Activated naive CD8-positive, alpha-beta T cell (primary cell): ENCODE results near the gene FMNL2.

Experiments used
- H3K27ac Mint-ChIP-seq: one replicate; pipeline ENCODE4 v1.8.0; 2021; ENCODE audit warnings: mixed read lengths
- H3K27me3 Mint-ChIP-seq: one replicate; pipeline ENCODE4 v1.8.0; 2021; ENCODE audit warnings: mixed read lengths
- H3K36me3 Mint-ChIP-seq: one replicate; pipeline ENCODE4 v1.8.0; 2021; ENCODE audit warnings: mixed read lengths
- H3K4me1 Mint-ChIP-seq: one replicate; pipeline ENCODE4 v1.8.0; 2021; ENCODE audit warnings: low read depth, mixed read lengths
- H3K4me3 Mint-ChIP-seq: one replicate; pipeline ENCODE4 v1.8.0; 2021; ENCODE audit warnings: mild to moderate bottlenecking, mixed read lengths
- H3K9me3 Mint-ChIP-seq: one replicate; pipeline ENCODE4 v1.8.0; 2021; ENCODE audit warnings: low read depth, mixed read lengths

Gene FMNL2

DNA sequence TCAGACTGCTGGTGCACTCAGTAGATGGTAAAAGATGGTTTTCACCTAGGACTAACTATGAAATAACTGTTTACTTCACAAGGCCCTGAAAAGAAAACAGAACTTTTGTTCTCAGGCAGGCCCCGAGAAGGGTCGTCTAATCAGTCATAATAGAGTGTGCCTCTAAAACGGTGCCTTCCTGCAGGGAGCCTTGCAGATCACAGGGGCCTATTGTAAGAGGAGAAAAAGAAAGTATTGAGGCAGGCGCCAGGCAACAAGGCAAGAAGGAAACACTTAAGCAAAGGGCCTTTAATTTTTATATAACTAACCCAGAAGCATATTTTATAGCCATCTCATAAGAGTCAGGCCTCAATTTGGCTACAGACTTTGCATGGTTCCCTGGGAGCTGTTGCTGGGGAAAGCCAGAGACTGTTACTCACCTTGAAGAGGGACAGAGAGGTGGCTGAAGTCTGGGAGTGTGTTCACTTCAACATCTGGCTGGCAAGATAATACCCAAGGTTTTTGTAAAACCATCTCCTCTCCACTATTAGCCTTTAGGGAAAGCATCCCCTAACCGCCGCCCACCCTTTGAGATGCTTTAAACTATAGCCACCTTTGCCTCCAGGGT is 265.2 kb downstream of the FMNL2 start:
- no peak overlapping the region for H3K27ac Mint-ChIP-seq

DNA sequence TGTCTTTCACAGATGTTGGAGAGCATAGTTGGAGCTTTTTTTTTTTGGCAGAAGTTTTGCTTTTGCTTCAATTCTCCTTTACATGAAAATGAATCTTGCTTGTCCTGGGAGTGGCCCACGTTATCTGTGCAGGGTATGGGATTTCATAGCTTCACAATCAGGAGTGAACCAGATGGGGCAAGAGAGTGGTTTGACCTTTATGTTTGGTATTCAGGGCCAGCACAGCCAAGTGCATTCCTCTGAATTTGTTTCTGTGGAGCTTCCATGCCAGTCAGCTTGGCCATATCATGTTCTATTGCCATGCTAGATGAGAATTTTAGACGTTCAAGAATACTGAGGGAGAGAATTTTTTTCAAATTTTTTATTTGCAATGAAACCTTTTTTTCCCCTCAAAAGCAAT is 265.7 kb downstream of the FMNL2 start:
- no peak overlapping the region for H3K27ac Mint-ChIP-seq
- no peaks in the 10 kb centered on the region for H3K36me3 Mint-ChIP-seq
- no peaks in the 10 kb centered on the region for H3K4me1 Mint-ChIP-seq
- H3K27me3 Mint-ChIP-seq = no peaks in the 10 kb centered on the region
- no peaks in the 10 kb centered on the region for H3K9me3 Mint-ChIP-seq
- H3K4me3 Mint-ChIP-seq = no peak overlapping the region

More for the DNA sequence above, 265.2 kb downstream of the FMNL2 start:
- H3K36me3 Mint-ChIP-seq = no peaks in the 10 kb centered on the region
- no peaks in the 10 kb centered on the region for H3K9me3 Mint-ChIP-seq
- no peak overlapping the region for H3K4me3 Mint-ChIP-seq
- no peaks in the 10 kb centered on the region for H3K4me1 Mint-ChIP-seq
- H3K27me3 Mint-ChIP-seq = no peaks in the 10 kb centered on the region

DNA sequence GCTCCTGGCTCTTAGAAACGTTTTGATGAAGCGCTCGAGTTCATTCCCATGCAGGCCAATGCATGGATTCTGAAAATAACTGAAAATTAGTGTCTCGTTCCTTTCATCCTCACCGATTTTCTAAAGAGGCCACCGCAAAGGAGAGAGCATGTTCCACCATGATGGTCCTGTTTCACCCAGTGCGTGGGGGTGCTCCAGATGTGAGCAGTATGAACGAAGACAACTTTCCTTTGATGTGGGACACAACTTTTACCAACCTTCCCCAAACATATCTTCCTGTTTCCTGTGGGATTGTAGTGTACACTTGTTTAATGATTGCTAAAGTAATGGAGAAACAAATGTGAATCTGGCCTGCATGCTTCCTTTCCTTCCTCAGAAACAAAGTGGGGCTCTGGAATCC is 267.8 kb downstream of the FMNL2 start:
- H3K27ac Mint-ChIP-seq = no peak overlapping the region
- no peak overlapping the region for H3K4me3 Mint-ChIP-seq
- H3K27me3 Mint-ChIP-seq = no peaks in the 10 kb centered on the region
- H3K9me3 Mint-ChIP-seq = no peaks in the 10 kb centered on the region
- H3K36me3 Mint-ChIP-seq = no peaks in the 10 kb centered on the region
- no peaks in the 10 kb centered on the region for H3K4me1 Mint-ChIP-seq

DNA sequence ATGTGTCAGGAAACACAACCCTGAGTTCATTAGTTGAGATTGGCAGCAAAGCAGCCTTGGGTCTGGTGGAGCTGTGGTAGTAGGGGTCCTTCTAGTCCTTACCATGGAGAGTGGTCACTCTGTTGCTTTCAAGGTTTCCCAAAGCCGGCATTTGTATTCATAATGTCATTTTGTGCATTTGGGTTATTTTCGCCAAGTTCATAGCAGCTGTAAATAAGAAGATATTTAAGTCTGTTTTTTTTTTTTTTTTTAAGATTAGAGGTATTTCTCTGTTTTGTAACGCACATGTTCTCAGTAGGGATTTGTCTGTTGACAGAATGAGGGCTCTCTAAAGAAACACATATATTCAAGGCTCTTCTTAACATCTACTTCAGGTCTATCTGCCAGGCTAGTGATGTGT is 268.2 kb downstream of the FMNL2 start:
- H3K4me3 Mint-ChIP-seq = no peak overlapping the region
- H3K27me3 Mint-ChIP-seq = no peaks in the 10 kb centered on the region
- H3K9me3 Mint-ChIP-seq = no peaks in the 10 kb centered on the region
- no peaks in the 10 kb centered on the region for H3K36me3 Mint-ChIP-seq
- H3K27ac Mint-ChIP-seq = no peak overlapping the region
- H3K4me1 Mint-ChIP-seq = no peaks in the 10 kb centered on the region

DNA sequence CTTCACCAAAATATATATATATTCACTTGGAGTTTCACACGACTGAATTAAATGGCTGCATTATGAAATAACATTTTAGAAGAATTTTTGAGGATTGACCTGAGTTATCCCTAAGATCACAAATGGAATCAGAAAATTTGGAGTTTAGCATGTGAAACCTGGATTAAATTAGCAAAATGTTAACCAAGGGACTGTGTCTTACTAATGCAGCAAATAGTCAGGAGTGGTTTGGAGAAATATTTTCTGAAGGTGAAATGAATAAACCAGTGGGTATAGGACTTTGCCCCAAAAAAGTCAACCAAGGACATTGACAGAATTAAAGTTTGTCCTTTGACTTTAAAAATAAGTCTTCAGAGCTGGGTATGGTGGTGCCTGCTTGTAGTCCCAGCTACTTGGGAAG is 271.1 kb downstream of the FMNL2 start:
- Mint-ChIP-seq H3K9me3 (no peaks in the 10 kb centered on the region), H3K36me3 (no peaks in the 10 kb centered on the region), H3K27ac (no peak overlapping the region), H3K4me3 (no peak overlapping the region), H3K4me1 (no peaks in the 10 kb centered on the region), H3K27me3 (peaks cover 1% of the 10 kb centered on the region)

DNA sequence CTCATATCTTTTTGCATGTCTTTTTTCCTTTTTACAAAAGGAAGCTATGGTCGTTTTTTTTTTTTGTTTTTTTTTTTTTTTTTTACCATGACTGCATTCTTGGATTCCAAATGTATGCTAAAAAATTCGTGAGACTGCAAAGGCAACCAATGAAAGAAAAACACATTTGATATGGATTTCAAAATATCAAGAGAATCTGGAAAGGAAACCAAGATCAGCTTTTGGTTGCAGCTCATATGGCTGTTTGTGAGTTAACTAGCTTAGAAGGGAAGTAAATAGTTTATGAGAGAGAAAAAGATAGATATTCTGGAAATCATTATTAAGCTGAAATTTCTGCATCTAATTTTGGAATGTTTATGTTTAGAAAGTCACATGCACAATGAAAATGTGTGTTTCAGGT is 272.0 kb downstream of the FMNL2 start:
- no peak overlapping the region for H3K4me3 Mint-ChIP-seq
- peaks cover 1% of the 10 kb centered on the region for H3K27me3 Mint-ChIP-seq
- H3K27ac Mint-ChIP-seq = no peak overlapping the region
- peaks cover 5% of the 10 kb centered on the region for H3K4me1 Mint-ChIP-seq
- H3K9me3 Mint-ChIP-seq = no peaks in the 10 kb centered on the region
- H3K36me3 Mint-ChIP-seq = no peaks in the 10 kb centered on the region

DNA sequence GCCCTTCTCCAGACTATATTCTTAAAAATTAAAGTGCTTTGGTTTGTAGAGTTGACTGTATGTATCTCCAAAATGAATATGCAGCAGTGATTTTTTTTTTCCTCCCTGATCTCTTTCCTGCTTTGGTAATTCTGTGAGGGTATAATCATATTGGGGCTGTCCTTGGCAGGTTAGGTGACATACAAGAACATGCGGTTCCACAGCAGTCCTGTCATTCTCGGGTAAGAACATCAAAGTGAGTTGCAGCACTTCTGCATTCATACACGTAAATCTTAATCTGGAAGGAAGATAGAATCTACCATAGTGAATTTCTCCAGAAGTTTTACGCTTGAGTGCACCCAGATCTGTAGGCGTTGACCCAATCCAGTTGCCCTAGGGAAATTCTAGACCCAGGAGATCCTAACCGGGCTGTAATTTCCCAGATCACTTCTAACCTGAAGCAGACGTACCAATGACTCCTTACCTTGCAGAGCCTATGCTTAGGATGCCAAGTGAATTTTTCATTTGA is 272.9 kb downstream of the FMNL2 start:
- Mint-ChIP-seq H3K36me3 (no peaks in the 10 kb centered on the region), H3K9me3 (no peaks in the 10 kb centered on the region), H3K27ac (no peak overlapping the region), H3K4me3 (no peak overlapping the region), H3K4me1 (peaks cover 5% of the 10 kb centered on the region), H3K27me3 (peaks cover 1% of the 10 kb centered on the region)

DNA sequence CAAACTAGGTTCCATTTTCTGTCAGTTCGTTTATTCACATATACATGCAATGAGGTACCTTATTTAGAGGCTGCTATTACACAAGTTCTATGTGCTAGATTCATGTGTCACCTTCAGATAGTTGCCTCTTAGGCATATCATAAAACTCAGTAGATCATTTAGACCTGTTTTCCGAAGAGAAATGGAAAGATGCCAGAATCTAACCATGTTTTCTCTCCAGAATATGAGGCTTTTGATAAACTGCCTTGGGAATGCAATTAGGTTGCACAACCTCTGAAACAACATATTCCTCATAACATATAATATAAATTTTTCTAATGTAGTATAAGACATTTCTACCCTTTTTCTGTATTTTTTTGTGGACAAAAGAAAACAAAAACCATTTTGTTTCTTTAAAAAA is 274.2 kb downstream of the FMNL2 start:
- no peak overlapping the region for H3K4me3 Mint-ChIP-seq
- no peak overlapping the region for H3K27ac Mint-ChIP-seq
- H3K9me3 Mint-ChIP-seq = no peaks in the 10 kb centered on the region
- H3K4me1 Mint-ChIP-seq = peaks cover 5% of the 10 kb centered on the region
- H3K36me3 Mint-ChIP-seq = no peaks in the 10 kb centered on the region
- H3K27me3 Mint-ChIP-seq = peaks cover 1% of the 10 kb centered on the region

DNA sequence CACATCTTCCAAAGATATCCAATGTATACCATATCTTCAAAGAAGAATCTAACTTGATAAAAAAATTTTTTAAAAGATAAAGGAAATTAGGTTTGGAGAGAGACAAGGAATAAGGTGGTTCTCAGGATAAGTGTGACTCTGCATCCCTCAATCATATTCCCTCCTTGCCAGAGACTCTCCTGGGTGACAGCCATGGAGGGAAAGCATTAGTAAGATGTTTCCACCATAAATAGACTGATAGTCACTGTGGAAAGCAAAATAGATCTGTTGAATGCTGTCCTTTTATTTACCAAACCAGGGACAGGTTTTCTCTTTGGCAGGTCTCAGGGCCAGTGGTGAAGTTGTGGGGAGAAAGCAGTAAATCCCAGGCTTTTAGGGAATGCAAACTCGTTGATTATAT is 274.7 kb downstream of the FMNL2 start:
- H3K27ac Mint-ChIP-seq = no peak overlapping the region
- H3K4me1 Mint-ChIP-seq = peaks cover 5% of the 10 kb centered on the region
- H3K9me3 Mint-ChIP-seq = no peaks in the 10 kb centered on the region
- no peak overlapping the region for H3K4me3 Mint-ChIP-seq
- peaks cover 1% of the 10 kb centered on the region for H3K27me3 Mint-ChIP-seq
- H3K36me3 Mint-ChIP-seq = no peaks in the 10 kb centered on the region

DNA sequence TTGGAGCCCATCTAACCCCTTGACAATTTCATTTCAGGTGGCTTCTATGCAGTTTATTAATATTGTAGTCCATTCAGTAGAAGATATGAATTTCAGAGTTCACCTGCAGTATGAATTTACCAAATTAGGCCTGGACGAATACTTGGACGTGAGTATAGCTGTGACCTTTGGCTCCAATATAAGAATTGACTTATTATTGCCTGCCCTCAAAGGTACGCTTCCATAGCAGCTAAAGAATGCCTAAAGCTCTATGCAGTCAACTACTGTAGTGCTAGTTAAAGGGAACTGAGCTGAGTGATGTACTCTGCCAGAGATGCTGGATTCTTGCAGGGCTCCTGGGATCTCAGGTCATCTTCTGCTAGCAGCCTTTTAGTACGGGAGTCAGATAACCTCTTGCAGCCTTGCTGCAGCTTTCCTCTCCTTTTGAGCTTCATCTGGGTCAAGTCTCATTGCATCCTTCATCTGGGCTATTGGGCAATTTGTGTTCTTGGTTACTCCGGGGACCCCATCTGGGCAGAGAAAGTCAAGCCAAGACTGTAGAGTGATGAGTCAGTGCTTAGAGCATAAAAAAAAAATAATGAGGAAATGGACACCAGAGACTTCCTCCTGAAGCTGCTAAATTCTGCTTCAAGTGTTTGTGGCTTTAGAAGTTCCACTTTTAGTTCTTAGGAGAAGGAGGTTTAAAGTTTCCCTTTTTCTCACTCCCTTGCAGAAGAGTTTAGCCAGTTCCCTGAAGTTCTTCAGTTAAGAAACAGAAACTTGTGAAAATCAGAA is 276.7 kb downstream of the FMNL2 start:
- Mint-ChIP-seq H3K4me1 (peaks cover 5% of the 10 kb centered on the region), H3K27me3 (peaks cover 1% of the 10 kb centered on the region), H3K36me3 (no peaks in the 10 kb centered on the region), H3K4me3 (no peak overlapping the region), H3K9me3 (no peaks in the 10 kb centered on the region), H3K27ac (no peak overlapping the region)

DNA sequence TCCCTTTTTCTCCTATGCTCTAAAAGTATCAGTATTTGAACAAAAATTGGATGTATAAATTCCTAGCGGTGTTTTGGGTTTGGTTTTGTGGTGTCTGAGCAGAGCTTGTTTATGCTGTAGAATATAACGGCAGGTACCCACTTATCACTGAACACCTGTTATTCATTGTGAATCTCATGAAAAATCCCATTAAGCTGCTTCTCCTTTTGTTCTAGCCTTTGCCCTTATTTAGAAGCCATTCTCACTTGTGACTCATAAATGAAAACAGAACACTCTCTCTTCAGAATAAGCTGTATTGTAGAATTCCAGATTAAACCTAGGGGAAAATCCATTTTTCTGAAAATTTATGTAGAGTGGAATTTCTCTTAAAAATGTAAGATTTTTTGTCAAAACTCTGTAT is 278.3 kb downstream of the FMNL2 start:
- no peak overlapping the region for H3K4me3 Mint-ChIP-seq
- peaks cover 1% of the 10 kb centered on the region for H3K27me3 Mint-ChIP-seq

DNA sequence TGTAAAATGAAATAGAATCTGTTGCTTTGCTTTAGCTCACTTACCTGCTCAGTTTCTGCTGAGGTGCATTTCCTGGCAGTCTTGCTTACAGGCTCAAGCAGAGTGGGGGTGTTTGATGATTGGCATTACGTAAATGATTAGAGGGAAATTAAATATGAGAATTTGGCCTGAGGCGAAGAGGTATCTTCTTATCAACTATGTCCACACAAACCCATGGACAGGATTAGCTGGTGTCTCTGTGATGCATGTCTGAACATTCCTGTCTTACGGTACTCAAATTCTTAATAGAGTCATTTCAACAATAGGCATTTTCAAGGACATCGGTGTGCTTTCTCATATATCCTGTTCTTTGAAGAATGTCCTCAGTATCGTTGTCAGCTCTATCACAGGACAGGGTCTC is 280.2 kb downstream of the FMNL2 start:
- Mint-ChIP-seq H3K27me3 (peaks cover 2% of the 10 kb centered on the region), H3K9me3 (no peaks in the 10 kb centered on the region), H3K4me1 (peaks cover 5% of the 10 kb centered on the region), H3K4me3 (no peak overlapping the region), H3K36me3 (no peaks in the 10 kb centered on the region), H3K27ac (no peak overlapping the region)

More for the DNA sequence above, 278.3 kb downstream of the FMNL2 start:
- Mint-ChIP-seq H3K9me3 (no peaks in the 10 kb centered on the region), H3K36me3 (no peaks in the 10 kb centered on the region), H3K27ac (no peak overlapping the region), H3K4me1 (peaks cover 5% of the 10 kb centered on the region)

DNA sequence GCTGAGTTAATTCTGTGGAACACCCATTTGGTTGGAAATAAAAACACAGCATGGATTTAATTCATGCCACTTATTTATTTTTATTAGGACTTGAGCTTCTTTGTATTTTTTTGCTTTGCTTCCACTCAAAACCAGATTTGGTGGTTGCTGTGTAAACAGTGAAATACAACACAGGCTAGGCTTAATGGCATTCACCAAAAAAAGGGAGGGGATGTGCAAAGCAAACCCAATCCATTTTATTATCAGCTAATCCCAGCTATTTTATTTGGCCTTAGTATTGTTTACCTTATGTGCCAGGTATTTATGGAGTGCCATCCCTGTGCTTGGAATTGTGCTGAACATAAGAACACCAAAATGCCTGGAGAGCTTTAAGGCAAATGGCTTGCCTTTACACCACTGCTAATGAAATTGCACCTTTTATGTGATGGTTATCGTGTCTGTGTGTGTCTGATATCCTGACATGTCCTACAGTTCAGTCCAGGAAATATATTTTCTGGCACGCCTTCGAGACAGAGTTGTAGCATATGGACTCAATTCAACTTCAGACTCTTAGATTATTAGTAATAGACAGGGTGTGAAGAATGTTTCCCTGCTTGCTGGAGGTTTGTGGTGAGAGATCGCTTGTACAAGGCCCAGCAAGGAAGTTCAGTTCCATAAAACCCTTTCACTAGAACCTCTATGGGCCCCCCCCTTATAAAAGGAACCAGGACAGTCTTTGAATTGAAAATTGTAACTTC is 282.6 kb downstream of the FMNL2 start:
- Mint-ChIP-seq H3K9me3 (no peaks in the 10 kb centered on the region), H3K4me1 (no peaks in the 10 kb centered on the region), H3K36me3 (no peaks in the 10 kb centered on the region), H3K27me3 (peaks cover 3% of the 10 kb centered on the region), H3K4me3 (no peak overlapping the region), H3K27ac (no peak overlapping the region)

DNA sequence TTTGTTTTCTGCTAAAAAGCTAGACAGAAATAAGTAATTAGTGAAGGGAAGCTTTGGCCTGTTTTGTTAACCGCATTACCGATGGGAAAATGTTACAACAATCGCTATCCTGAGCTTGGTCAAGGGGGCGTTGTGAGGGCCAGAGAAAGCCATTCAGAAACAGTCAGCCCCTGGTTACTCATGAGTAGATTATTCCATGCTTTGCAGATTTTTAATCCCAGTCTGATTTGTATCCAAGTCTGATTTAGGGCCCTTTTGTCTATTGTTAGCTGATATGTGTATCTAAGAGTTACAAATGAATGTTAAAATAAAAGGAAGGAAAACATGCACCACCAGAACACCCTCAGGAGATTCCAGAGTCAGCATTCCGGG is 283.2 kb downstream of the FMNL2 start:
- no peaks in the 10 kb centered on the region for H3K36me3 Mint-ChIP-seq
- H3K27ac Mint-ChIP-seq = no peak overlapping the region
- no peaks in the 10 kb centered on the region for H3K9me3 Mint-ChIP-seq
- H3K4me3 Mint-ChIP-seq = no peak overlapping the region
- no peaks in the 10 kb centered on the region for H3K4me1 Mint-ChIP-seq
- peaks cover 3% of the 10 kb centered on the region for H3K27me3 Mint-ChIP-seq

DNA sequence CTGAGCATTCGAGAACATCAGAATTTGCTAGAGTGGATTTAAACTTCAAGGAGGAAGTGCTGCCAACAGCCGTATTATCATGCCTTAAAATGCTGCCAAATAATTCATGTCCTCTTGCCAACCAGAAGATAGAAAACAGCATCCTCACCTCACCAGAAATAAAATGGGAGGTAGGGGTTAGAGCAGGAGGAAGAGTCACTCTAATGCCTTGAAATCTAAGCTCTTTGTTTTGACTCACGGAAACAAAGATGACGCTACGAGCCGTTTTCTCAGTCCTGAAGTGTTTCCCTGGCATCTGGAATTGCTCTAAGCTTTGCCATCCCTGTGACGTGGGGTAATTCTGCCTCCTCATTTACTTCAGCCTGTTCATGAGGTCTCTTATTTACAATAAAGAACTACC is 285.2 kb downstream of the FMNL2 start:
- H3K4me1 Mint-ChIP-seq = no peaks in the 10 kb centered on the region
- H3K36me3 Mint-ChIP-seq = no peaks in the 10 kb centered on the region
- peaks cover 3% of the 10 kb centered on the region for H3K27me3 Mint-ChIP-seq
- no peak overlapping the region for H3K27ac Mint-ChIP-seq
- H3K9me3 Mint-ChIP-seq = no peaks in the 10 kb centered on the region
- H3K4me3 Mint-ChIP-seq = no peak overlapping the region
